CD14-positive monocyte (primary cell): Measurements from ENCODE around the gene MAP3K6. TPM values are rescaled to one million over a fixed set of nuclear protein-coding genes. Genes with fewer than 3 reads are reported as not detected.

Experiments used
- DNase-seq, 3 donors: peaks; one replicate each; pipeline ENCODE4 v3.0.0-alpha.2; 2011 to 2022
- H2AFZ ChIP-seq: 2 replicates; pipeline ENCODE4 v1.6.0; 2012; ENCODE audit warnings: mild to moderate bottlenecking, low read depth, low read length, inconsistent platforms; ENCODE audit not compliant: insufficient read depth, poor library complexity, severe bottlenecking
- H3K27ac ChIP-seq, 2 donors: 1 replicate in 1 of 2; 2 replicates in 1 of 2; pipeline ENCODE4 v1.5.1; 2012 to 2013; ENCODE audit warnings: low read length in 2 of 2, control low read depth in 1 of 2, inconsistent platforms in 1 of 2, low read depth in 1 of 2, mild to moderate bottlenecking in 1 of 2
- H3K27me3 ChIP-seq, 2 donors: one replicate each; pipeline versions ENCODE4 v1.6.0 to v1.6.1; 2011 to 2013; ENCODE audit warnings: low read length in 2 of 2; ENCODE audit not compliant: control insufficient read depth in 2 of 2, insufficient read depth in 2 of 2
- H3K36me3 ChIP-seq, 2 donors: replicated peaks in 1 of 2; 1 replicate in 1 of 2; 2 replicates in 1 of 2; pipeline versions ENCODE4 v1.5.1 to v1.6.1; 2012 to 2013; ENCODE audit warnings: low read length in 2 of 2, control low read depth in 1 of 2, inconsistent platforms in 1 of 2, mild to moderate bottlenecking in 1 of 2; ENCODE audit not compliant: insufficient read depth in 2 of 2, control insufficient read depth in 1 of 2
- H3K4me1 ChIP-seq, 2 donors: 1 replicate in 1 of 2; 2 replicates in 1 of 2; pipeline versions ENCODE4 v1.5.1 to v1.6.1; 2012 to 2013; ENCODE audit warnings: low read length in 2 of 2, control low read depth in 1 of 2, inconsistent platforms in 1 of 2, mild to moderate bottlenecking in 1 of 2, moderate library complexity in 1 of 2; ENCODE audit not compliant: insufficient read depth in 2 of 2, control insufficient read depth in 1 of 2
- H3K4me2 ChIP-seq: replicated peaks from 2 replicates; pipeline ENCODE3; 2012; ENCODE audit warnings: low read length, moderate library complexity, mild to moderate bottlenecking; ENCODE audit not compliant: poor library complexity, severe bottlenecking; ENCODE audit errors: extremely low read depth
- H3K4me3 ChIP-seq, 3 experiments: fragments of 200-600 bp in 1 of 3; sonication (generic) in 1 of 3; replicated peaks in 1 of 3; 1 replicate in 2 of 3; 2 replicates in 1 of 3; pipeline ENCODE4 v1.5.1; 2011 to 2013; ENCODE audit warnings: low read length in 3 of 3, mild to moderate bottlenecking in 3 of 3, control low read depth in 2 of 3, low read depth in 2 of 3, inconsistent platforms in 1 of 3, moderate library complexity in 1 of 3
- H3K79me2 ChIP-seq: 2 replicates; pipeline ENCODE4 v1.6.0; 2012; ENCODE audit warnings: mild to moderate bottlenecking, control low read depth, inconsistent platforms, low read length, moderate library complexity; ENCODE audit not compliant: insufficient read depth
- H3K9ac ChIP-seq: 2 replicates; pipeline ENCODE4 v1.6.0; 2017; ENCODE audit warnings: low read length, mild to moderate bottlenecking; ENCODE audit not compliant: insufficient read depth, poor library complexity, severe bottlenecking
- H3K9me3 ChIP-seq, 2 donors: replicated peaks in 1 of 2; 1 replicate in 1 of 2; 2 replicates in 1 of 2; pipeline versions ENCODE4 v1.5.1 to v1.6.1; 2012 to 2013; ENCODE audit warnings: low read length in 2 of 2, control low read depth in 1 of 2; ENCODE audit not compliant: control insufficient read depth in 1 of 2, insufficient read depth in 1 of 2
- H4K20me1 ChIP-seq: 2 replicates; pipeline ENCODE4 v1.6.0; 2012; ENCODE audit warnings: mild to moderate bottlenecking, low read length, control low read depth, moderate library complexity; ENCODE audit not compliant: insufficient read depth
- H3K27ac Mint-ChIP-seq, 7 donors: one replicate each; pipeline ENCODE4 v1.8.0; 2020; ENCODE audit warnings: mild to moderate bottlenecking in 7 of 7, mixed read lengths in 7 of 7, moderate library complexity in 6 of 7, inconsistent platforms in 2 of 7
- H3K27me3 Mint-ChIP-seq, 3 donors: one replicate each; pipeline ENCODE4 v1.8.0; 2021 to 2022; ENCODE audit warnings: low read depth in 3 of 3, mild to moderate bottlenecking in 3 of 3, mixed read lengths in 3 of 3, moderate library complexity in 3 of 3, inconsistent platforms in 1 of 3
- H3K36me3 Mint-ChIP-seq, 2 donors: one replicate each; pipeline ENCODE4 v1.8.0; 2020; ENCODE audit warnings: mixed read lengths in 2 of 2, inconsistent platforms in 1 of 2, mild to moderate bottlenecking in 1 of 2
- H3K4me1 Mint-ChIP-seq: one replicate; pipeline ENCODE4 v1.8.0; 2020; ENCODE audit warnings: mild to moderate bottlenecking, mixed read lengths
- H3K4me3 Mint-ChIP-seq, 2 donors: one replicate each; pipeline ENCODE4 v1.8.0; 2020; ENCODE audit warnings: mild to moderate bottlenecking in 2 of 2, mixed read lengths in 2 of 2, moderate library complexity in 1 of 2
- H3K9me3 Mint-ChIP-seq, 7 donors: one replicate each; pipeline ENCODE4 v1.8.0; 2020 to 2022; ENCODE audit warnings: mixed read lengths in 7 of 7, mild to moderate bottlenecking in 6 of 7, moderate library complexity in 6 of 7, inconsistent platforms in 2 of 7
- CTCF ChIP-seq: fragments of 200-600 bp; IDR thresholded peaks from one replicate; pipeline ENCODE4 v1.8.0; 2022; ENCODE audit warnings: antibody characterized with exemption, mild to moderate bottlenecking
- WGBS: methylation state at CpG from one replicate; pipeline ENCODE4 v1.1.5; 2013; ENCODE audit warnings: missing lambda C conversion rate; ENCODE audit not compliant: insufficient coverage; 5-methylcytosine and 5-hydroxymethylcytosine counted together
- intact Hi-C, 2 donors: fragments of 100-400 bp; cut with micrococcal nuclease; formaldehyde crosslinking; loops; one replicate each; pipeline versions ENCODE4 v1.15.0 to v1.15.1; 2023
- polyA minus RNA-seq: library from RNA; depleted of rRNA, polyadenylated mRNA; stranded (reverse); fragments of >200 nt; gene quantifications from 2 replicates; pipeline ENCODE4 v1.2.3, GENCODE V29; 2012
- polyA plus RNA-seq, 3 donors: library from polyadenylated mRNA; depleted of rRNA in 1 of 3; unstranded in 2 of 3; stranded (reverse) in 1 of 3; fragments of 300-500 nt in 2 of 3; fragments of >200 nt in 1 of 3; fragmentation: Illumina TruSeq in 2 of 3; gene quantifications; 1 replicate in 2 of 3; 2 replicates in 1 of 3; pipeline ENCODE4 v1.2.3, GENCODE V29; 2012 to 2021
- total RNA-seq, 12 experiments: library from RNA in 1 of 12; stranded (reverse) in 1 of 12; fragments of 120-200 nt in 1 of 12; gene quantifications; one replicate each; pipeline ENCODE4 v1.2.4 and lab custom pipeline; 2013 to 2026; ENCODE audit warnings: mixed read lengths in 6 of 12, inconsistent platforms in 1 of 12

MAP3K6 gene
- 16.3 TPM for total RNA-seq (2013)
- polyA plus RNA-seq = 10 to 100 TPM in 1 of 3 donors, 1 to 10 TPM in 2; 3.2 to 14.8 (median 6.7) TPM
- 8.2 and 8.6 TPM in 2 replicates for polyA minus RNA-seq
- 1.4 to 10.0 (median 6.4) reads per million in 11 experiments for total RNA-seq (lab: John Stamatoyannopoulos, UW)

- Histone ChIP-seq H2AFZ (peak within 1 kb of the TSS; percentile 77), H4K20me1 (peaks cover 7% of the 10 kb centered on the region), H3K4me3 (peak within 1 kb of the TSS; percentile 64 to 84 (median 73)), H3K9ac (peak within 1 kb of the TSS; percentile 63), H3K27ac (peak within 1 kb of the TSS; percentile 52 to 64), H3K9me3 (no peaks in the 10 kb centered on the region), H3K4me2 (peak within 1 kb of the TSS; percentile 97), H3K4me1 (peaks cover 56 to 66% of the 10 kb centered on the region in 2 donors), H3K36me3 (peaks cover 0 to 22% of the 10 kb centered on the region in 2 donors), H3K27me3 (no peaks in the 10 kb centered on the region), H3K79me2 (no peaks in the 10 kb centered on the region)
- Mint-ChIP-seq H3K9me3 (no peaks in the 10 kb centered on the region), H3K36me3 (peaks cover 12 to 28% of the 10 kb centered on the region in 2 donors), H3K4me3 (peak within 1 kb of the TSS; percentile 86 to 94), H3K27me3 (peaks cover 2 to 7% (median 3%) of the 10 kb centered on the region in 3 donors), H3K27ac (peak within 1 kb of the TSS; percentile 77 to 98 (median 93)), H3K4me1 (peaks cover 62% of the 10 kb centered on the region)
- DNase-seq = peak in 2 of 3 donors; percentile 31 to 41
- WGBS = under 1% methylated on average over 65 of the region's 67 CpGs
- intact Hi-C loops = loop anchor here in 1 of 2 donors (2.0 kb wide), 1 partner anchor 22 kb away; no protein-coding TSS in a partner anchor
- TF ChIP-seq CTCF = peak; percentile 40
These were observed at the start of gene MAP3K6 for GRCh38 chr1:27366411-27367159. Gene MAP3K6 (minus strand): TSS chr1:27366961. CDS start chr1:27366597, 364 bp downstream.

- no peak overlapping the region for H3K9ac ChIP-seq
- peaks cover 98% of the 10 kb centered on the region for H4K20me1 ChIP-seq
- Mint-ChIP-seq H3K4me1 (peaks cover 17% of the 10 kb centered on the region), H3K36me3 (peaks cover 91 to 98% of the 10 kb centered on the region in 2 donors), H3K4me3 (no peak overlapping the region), H3K9me3 (no peaks in the 10 kb centered on the region), H3K27ac (peak overlapping the region in 1 of 7 donors; percentile 58), H3K27me3 (no peaks in the 10 kb centered on the region)
- peaks cover 67% of the 10 kb centered on the region for H3K79me2 ChIP-seq
- H2AFZ ChIP-seq = no peak overlapping the region
- H3K27me3 ChIP-seq = no peaks in the 10 kb centered on the region
- H3K27ac ChIP-seq = no peak overlapping the region
- intact Hi-C loops = loop anchor here in 1 of 2 donors (10.0 kb wide), 1 partner anchor 191 kb away; the partner anchor contains the start of gene AHDC1
- H3K4me1 ChIP-seq = peaks cover 6 to 12% of the 10 kb centered on the region in 2 donors
- no peak overlapping the region for H3K4me3 ChIP-seq
- no peak for TF ChIP-seq CTCF
- H3K4me2 ChIP-seq = no peak overlapping the region
- DNase-seq = no peak
- no CpG with 5 or more reads among the region's 1 CpG for WGBS
- no peaks in the 10 kb centered on the region for H3K9me3 ChIP-seq
- peaks cover 90 to 99% of the 10 kb centered on the region in 2 donors for H3K36me3 ChIP-seq
These were observed 47.3 kb upstream of the MAP3K6 start for GRCh38 chr1:27414091-27414490.
